SK-N-SH treated with all-trans-retinoic acid at 6 μM for 48 hours (cell line): Measurements from ENCODE around the gene UTP20.
A peak's percentile ranks its signal among the peaks of the same experiment; 100 is the strongest.
"Not testable (repeated sequence)": the region's sequence is repeated elsewhere in the genome, so short reads cannot be mapped to it uniquely, and the experiment has no call there.

ENCODE experiments used
- ATAC-seq: fragments of 200-7000 bp; cut with Tn5 transposase; 3 replicates; pipeline ENCODE4 v1.9.1; 2020; ENCODE audit warnings: mild to moderate bottlenecking, moderate library complexity
- ARNTL ChIP-seq: fragments of 450-650 bp; formaldehyde crosslinking; IDR thresholded peaks from 2 replicates; pipeline ENCODE4 v1.5.0; 2020; ENCODE audit warnings: low read depth, mild to moderate bottlenecking, moderate library complexity, borderline replicate concordance
- BACH2 ChIP-seq: fragments of 250-450 bp; sonication (Bioruptor Pico); IDR thresholded peaks from 2 replicates; pipeline ENCODE4 v1.9.0; 2021; ENCODE audit warnings: mild to moderate bottlenecking, borderline replicate concordance
- CSDC2 ChIP-seq: fragments of 250-450 bp; sonication (Bioruptor Pico); IDR thresholded peaks from 2 replicates; pipeline ENCODE4 v1.5.0; 2020; ENCODE audit warnings: mild to moderate bottlenecking, moderate library complexity
- ESRRG ChIP-seq: fragments of 250-450 bp; sonication (Bioruptor Pico); IDR thresholded peaks from 2 replicates; pipeline ENCODE4 v1.6.1; 2021; ENCODE audit warnings: mild to moderate bottlenecking
- GLIS3 ChIP-seq: fragments of 250-450 bp; sonication (Bioruptor Pico); IDR thresholded peaks from 2 replicates; pipeline ENCODE4 v1.5.0; 2020; ENCODE audit warnings: mild to moderate bottlenecking, moderate library complexity
- ISL1 ChIP-seq: fragments of 250-450 bp; sonication (Bioruptor Pico); IDR thresholded peaks from 2 replicates; pipeline ENCODE4 v2.1.2; 2022; ENCODE audit warnings: mild to moderate bottlenecking, moderate library complexity
- OSR1 ChIP-seq: fragments of 250-450 bp; sonication (Bioruptor Pico); IDR thresholded peaks from 2 replicates; pipeline ENCODE4 v1.8.0; 2022; ENCODE audit warnings: moderate library complexity, mild to moderate bottlenecking, inconsistent platforms
- RARB ChIP-seq: fragments of 250-450 bp; sonication (Bioruptor Pico); IDR thresholded peaks from 2 replicates; pipeline ENCODE4 v1.8.0; 2021; ENCODE audit warnings: mild to moderate bottlenecking, moderate library complexity
- TOX ChIP-seq: fragments of 250-450 bp; sonication (Bioruptor Pico); IDR thresholded peaks from 2 replicates; pipeline ENCODE4 v1.8.0; 2021; ENCODE audit warnings: mild to moderate bottlenecking, moderate library complexity, borderline replicate concordance
- ZC3H10 ChIP-seq: fragments of 250-450 bp; sonication (Bioruptor Pico); IDR thresholded peaks from 2 replicates; pipeline ENCODE4 v1.5.1; 2021; ENCODE audit warnings: mild to moderate bottlenecking, moderate library complexity
- ZFP3 ChIP-seq: fragments of 250-450 bp; sonication (Bioruptor Pico); IDR thresholded peaks from 2 replicates; pipeline ENCODE4 v1.5.0; 2020; ENCODE audit warnings: mild to moderate bottlenecking, moderate library complexity
- ZFP30 ChIP-seq: fragments of 450-650 bp; formaldehyde crosslinking; IDR thresholded peaks from 2 replicates; pipeline ENCODE4 v1.5.0; 2022; ENCODE audit warnings: mild to moderate bottlenecking, moderate library complexity
- ZNF8 ChIP-seq: fragments of 450-650 bp; formaldehyde crosslinking; IDR thresholded peaks from 2 replicates; pipeline ENCODE4 v1.5.0; 2020; ENCODE audit warnings: mild to moderate bottlenecking, moderate library complexity
- TF ChIP-seq, protein P1 (sequence below): fragments of 250-450 bp; sonication (Bioruptor Pico); IDR thresholded peaks from 2 replicates; pipeline ENCODE4 v1.5.1; 2021; ENCODE audit warnings: mild to moderate bottlenecking, moderate library complexity
- TF ChIP-seq, protein P2 (sequence below): fragments of 250-450 bp; sonication (Bioruptor Pico); IDR thresholded peaks from 2 replicates; pipeline ENCODE4 v1.5.0; 2020; ENCODE audit warnings: mild to moderate bottlenecking, moderate library complexity
- TF ChIP-seq, protein P3 (sequence below): fragments of 250-450 bp; sonication (Bioruptor Pico); IDR thresholded peaks from 2 replicates; pipeline ENCODE4 v1.8.0; 2020; ENCODE audit warnings: mild to moderate bottlenecking, moderate library complexity, borderline replicate concordance
- TF ChIP-seq, protein P4 (sequence below): fragments of 250-450 bp; sonication (Bioruptor Pico); IDR thresholded peaks from 2 replicates; pipeline ENCODE4 v1.5.1; 2020; ENCODE audit warnings: low read depth, mild to moderate bottlenecking, moderate library complexity

UTP20 gene

DNA sequence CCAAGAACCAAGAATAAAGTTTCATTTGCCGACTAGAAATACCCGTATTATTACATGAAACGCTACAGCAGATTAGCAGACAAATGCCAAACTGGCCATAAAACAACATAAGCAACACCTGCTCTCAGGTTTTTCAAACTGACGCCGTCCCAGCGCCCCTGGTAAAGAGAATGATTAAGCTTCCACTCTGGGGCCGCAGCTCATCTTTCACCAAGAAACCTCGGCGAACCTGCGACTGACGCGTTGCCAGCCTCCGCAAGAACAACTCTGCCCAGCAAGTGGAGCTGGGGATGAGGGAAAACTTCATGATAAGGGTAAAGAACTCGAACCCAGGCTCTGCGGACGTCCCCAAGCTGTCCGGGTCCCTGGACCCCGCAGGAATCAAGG is 127.1 kb downstream of the UTP20 start:
- ATAC-seq = peak; percentile 50
- TF ChIP-seq ESRRG = no peak
- TF ChIP-seq, protein P1, sequence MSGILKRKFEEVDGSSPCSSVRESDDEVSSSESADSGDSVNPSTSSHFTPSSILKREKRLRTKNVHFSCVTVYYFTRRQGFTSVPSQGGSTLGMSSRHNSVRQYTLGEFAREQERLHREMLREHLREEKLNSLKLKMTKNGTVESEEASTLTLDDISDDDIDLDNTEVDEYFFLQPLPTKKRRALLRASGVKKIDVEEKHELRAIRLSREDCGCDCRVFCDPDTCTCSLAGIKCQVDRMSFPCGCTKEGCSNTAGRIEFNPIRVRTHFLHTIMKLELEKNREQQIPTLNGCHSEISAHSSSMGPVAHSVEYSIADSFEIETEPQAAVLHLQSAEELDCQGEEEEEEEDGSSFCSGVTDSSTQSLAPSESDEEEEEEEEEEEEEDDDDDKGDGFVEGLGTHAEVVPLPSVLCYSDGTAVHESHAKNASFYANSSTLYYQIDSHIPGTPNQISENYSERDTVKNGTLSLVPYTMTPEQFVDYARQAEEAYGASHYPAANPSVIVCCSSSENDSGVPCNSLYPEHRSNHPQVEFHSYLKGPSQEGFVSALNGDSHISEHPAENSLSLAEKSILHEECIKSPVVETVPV (CRISPR knock-in tag) = no peak

DNA sequence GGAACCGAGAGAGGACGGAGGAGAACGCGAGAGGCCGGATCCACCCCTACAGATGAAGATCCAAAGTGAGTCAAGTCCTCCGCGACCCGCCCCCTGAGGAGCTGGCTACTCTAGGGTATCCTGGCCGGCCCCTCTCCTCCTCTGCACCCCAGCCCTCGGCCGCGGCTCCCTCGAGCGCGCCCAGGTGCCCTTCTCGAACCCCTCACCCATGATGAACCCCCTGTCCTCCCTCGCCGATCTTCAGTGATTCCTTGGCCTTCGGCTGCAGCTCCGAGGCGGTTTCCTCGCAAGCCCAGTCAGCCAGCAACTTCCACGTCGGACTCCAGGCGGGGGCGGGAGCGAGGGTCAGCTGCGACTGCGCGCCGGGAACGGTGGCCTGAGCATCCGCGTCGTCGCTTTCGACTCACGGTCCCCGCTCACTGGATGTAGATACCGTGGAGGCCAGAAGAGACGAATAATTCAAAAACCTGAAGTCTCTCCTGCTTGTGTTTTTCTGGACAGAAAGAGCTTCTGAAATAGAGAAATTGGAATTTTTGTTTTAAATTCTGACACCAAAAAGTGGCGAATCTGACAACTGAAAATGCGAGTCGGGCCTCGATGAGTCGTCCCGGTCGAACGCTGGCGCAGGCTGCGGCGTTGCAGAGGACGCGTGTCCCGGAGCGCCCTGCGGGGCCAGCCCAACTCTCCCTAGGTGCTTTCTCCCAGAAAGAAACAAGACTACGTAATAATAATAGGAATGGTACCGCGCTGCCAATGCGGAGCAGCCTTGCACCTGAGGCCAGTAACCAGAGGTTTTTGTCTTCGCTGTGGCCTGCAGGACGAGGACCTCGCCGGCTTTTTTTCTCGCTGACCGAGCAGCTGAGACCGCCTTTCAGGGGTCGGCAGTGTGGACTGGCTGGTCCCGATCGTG is 127.8 kb downstream of the UTP20 start, which contains the start of gene ARL1:
TSS of gene ARL1 (minus strand) at position 337 of the 910 bp plus-strand sequence. CDS start at position 210, 127 bp downstream.
- peak; percentile 94 for ATAC-seq
- TF ChIP-seq ARNTL (CRISPR knock-in tag) (no peak), ZNF8 (CRISPR knock-in tag) (0 out of 2 replicates have a peak, but pooled peaks have one; percentile 28), GLIS3 (CRISPR knock-in tag) (no peak), RARB (no peak), ZC3H10 (CRISPR knock-in tag) (no peak), TOX (no peak), ISL1 (CRISPR knock-in tag) (no peak), CSDC2 (CRISPR knock-in tag) (no peak), ZFP3 (0 out of 2 replicates have a peak, but pooled peaks have one; percentile 19), BACH2 (CRISPR knock-in tag) (no peak), OSR1 (CRISPR knock-in tag) (no peak)
- TF ChIP-seq, protein P2, sequence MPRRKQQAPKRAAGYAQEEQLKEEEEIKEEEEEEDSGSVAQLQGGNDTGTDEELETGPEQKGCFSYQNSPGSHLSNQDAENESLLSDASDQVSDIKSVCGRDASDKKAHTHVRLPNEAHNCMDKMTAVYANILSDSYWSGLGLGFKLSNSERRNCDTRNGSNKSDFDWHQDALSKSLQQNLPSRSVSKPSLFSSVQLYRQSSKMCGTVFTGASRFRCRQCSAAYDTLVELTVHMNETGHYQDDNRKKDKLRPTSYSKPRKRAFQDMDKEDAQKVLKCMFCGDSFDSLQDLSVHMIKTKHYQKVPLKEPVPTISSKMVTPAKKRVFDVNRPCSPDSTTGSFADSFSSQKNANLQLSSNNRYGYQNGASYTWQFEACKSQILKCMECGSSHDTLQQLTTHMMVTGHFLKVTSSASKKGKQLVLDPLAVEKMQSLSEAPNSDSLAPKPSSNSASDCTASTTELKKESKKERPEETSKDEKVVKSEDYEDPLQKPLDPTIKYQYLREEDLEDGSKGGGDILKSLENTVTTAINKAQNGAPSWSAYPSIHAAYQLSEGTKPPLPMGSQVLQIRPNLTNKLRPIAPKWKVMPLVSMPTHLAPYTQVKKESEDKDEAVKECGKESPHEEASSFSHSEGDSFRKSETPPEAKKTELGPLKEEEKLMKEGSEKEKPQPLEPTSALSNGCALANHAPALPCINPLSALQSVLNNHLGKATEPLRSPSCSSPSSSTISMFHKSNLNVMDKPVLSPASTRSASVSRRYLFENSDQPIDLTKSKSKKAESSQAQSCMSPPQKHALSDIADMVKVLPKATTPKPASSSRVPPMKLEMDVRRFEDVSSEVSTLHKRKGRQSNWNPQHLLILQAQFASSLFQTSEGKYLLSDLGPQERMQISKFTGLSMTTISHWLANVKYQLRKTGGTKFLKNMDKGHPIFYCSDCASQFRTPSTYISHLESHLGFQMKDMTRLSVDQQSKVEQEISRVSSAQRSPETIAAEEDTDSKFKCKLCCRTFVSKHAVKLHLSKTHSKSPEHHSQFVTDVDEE (CRISPR knock-in tag) = peak; percentile 29; the same call in 1 of the 2 replicates
- TF ChIP-seq, protein P3, sequence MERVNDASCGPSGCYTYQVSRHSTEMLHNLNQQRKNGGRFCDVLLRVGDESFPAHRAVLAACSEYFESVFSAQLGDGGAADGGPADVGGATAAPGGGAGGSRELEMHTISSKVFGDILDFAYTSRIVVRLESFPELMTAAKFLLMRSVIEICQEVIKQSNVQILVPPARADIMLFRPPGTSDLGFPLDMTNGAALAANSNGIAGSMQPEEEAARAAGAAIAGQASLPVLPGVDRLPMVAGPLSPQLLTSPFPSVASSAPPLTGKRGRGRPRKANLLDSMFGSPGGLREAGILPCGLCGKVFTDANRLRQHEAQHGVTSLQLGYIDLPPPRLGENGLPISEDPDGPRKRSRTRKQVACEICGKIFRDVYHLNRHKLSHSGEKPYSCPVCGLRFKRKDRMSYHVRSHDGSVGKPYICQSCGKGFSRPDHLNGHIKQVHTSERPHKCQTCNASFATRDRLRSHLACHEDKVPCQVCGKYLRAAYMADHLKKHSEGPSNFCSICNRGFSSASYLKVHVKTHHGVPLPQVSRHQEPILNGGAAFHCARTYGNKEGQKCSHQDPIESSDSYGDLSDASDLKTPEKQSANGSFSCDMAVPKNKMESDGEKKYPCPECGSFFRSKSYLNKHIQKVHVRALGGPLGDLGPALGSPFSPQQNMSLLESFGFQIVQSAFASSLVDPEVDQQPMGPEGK (CRISPR knock-in tag) = no peak
- TF ChIP-seq, protein P4, sequence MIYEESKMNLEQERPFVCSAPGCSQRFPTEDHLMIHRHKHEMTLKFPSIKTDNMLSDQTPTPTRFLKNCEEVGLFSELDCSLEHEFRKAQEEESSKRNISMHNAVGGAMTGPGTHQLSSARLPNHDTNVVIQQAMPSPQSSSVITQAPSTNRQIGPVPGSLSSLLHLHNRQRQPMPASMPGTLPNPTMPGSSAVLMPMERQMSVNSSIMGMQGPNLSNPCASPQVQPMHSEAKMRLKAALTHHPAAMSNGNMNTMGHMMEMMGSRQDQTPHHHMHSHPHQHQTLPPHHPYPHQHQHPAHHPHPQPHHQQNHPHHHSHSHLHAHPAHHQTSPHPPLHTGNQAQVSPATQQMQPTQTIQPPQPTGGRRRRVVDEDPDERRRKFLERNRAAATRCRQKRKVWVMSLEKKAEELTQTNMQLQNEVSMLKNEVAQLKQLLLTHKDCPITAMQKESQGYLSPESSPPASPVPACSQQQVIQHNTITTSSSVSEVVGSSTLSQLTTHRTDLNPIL (CRISPR knock-in tag) = no peak

DNA sequence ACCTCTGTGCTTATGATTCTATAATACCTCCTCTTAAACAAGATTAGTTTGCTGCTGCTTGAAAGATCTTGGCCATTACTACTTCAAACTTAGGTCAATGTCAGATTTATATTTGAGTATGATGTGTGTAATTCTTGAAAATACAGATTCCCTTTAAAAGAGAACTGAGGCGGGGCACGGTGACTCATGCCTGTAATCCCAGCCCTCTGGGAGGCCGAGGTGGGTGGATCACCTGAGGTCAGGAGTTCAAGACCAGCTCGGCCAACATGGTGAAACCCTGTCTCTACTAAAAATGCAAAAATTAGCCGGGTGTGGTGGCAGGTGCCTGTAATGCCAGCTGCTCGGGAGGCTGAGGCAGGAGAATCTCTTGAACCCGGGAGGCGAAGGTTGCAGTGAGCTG is 130.3 kb downstream of the UTP20 start:
- ATAC-seq = not testable (repeated sequence)

DNA sequence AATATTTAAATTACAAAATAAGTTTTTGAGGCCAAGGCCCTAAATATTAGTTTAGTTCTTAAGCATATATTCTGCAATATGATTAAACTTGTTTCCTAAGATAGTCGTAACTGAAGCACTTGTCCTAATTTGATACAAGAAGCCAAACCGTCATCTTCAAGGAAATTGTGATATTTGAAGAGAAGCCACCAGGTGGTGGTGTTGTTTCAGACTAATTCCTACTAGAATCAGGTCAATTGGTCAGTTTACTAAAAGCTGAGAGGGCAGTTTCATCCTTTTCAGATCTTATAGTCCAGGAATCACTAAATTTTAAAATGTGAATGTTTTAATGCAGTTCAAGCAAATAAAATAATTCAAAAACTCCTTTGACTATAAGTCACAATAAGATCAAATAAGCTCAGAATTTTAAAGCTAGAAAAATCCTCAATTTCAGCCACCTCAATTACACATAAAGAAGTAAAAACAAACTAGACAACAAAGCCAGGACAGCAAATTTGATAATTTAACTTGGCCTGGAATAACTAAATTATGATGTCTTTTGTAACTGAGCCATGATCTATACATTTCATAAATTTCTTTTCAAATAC is 134.7 kb downstream of the UTP20 start:
- TF ChIP-seq, protein P3 (CRISPR knock-in tag) = no peak
- TF ChIP-seq, protein P2 (CRISPR knock-in tag) = no peak
- no peak for TF ChIP-seq RARB
- no peak for TF ChIP-seq ZFP30 (CRISPR knock-in tag)
- TF ChIP-seq, protein P4 (CRISPR knock-in tag) = no peak
- TF ChIP-seq, protein P1 (CRISPR knock-in tag) = no peak
- no peak for TF ChIP-seq OSR1 (CRISPR knock-in tag)
- no peak for TF ChIP-seq GLIS3 (CRISPR knock-in tag)
- peak; percentile 81 for ATAC-seq
